NCI-H1105 treated with DMSO at 0.1 percent for 48 hours (cell line): ENCODE results near the gene CYB5R4.
"Not testable (repeated sequence)": the region's sequence is repeated elsewhere in the genome, so short reads cannot be mapped to it uniquely, and the experiment has no call there.

Source experiments
- DNase-seq: peaks from one replicate; lab custom pipeline; 2025; lab: John Stamatoyannopoulos, UW

The CYB5R4 gene

DNA sequence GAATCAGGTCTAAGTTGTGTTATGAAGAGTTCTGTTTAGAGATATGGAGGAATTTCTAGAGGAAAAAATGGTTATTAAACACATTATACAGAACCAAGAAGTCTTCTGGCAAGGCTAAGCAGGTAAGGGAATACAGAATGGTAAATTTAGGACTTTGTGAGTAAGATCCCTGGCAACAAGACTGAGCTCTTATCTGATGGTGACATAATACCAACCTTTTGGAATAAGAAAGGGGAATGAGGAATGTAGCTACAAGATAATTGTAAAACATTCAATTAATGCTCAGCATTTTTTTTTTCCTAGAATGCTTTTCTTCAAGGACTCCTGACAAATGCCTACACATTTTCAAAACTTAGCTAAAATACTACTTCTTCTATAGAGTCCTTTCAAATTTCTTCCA, 51.8 kb downstream of the CYB5R4 start:
- no peak for DNase-seq

DNA sequence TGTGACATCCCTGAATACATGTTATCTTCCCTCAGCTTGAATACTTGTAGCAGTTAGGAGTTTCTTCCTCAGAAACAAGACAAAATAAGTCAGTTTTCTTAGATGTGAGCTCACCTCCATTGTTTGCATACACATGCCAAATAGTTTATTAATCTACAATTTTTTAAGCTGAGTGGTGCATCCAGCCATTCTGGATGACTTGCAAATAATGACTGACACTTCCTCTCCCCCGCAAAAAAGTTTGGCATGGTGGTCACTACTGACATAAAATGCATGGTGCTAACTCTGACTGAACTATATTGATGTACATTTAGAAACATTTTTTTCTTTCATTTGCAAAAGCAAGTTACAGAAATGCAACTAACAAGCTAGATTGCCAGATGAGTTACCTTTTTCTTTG, 55.5 kb downstream of the CYB5R4 start:
- no peak for DNase-seq

DNA sequence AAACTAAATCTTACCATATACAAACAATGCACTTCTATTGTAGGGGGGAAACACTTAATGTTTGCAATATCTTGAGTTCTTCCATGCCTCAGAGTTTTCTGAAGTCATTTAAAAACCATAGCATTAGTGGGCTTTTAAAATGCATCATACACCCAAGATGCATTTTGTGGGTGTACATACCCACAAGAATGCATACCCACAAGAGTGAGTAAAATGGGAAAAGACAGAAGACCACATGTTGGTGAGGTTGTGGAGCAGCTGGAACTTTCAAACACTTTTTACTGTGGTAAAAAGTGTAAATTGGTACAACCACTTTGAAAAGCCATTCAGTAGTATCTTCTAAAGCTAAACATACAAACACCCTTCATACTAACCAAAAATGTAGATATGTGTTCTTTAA, 57.5 kb downstream of the CYB5R4 start:
- no peak for DNase-seq

GRCh38 chr6:83920017-83920416, 60.5 kb downstream of the CYB5R4 start:
- DNase-seq, result no peak

GRCh38 chr6:83921315-83921714, 61.8 kb downstream of the CYB5R4 start:
- no peak for DNase-seq

GRCh38 chr6:83927470-83927869, 68.0 kb downstream of the CYB5R4 start:
- no peak for DNase-seq

DNA sequence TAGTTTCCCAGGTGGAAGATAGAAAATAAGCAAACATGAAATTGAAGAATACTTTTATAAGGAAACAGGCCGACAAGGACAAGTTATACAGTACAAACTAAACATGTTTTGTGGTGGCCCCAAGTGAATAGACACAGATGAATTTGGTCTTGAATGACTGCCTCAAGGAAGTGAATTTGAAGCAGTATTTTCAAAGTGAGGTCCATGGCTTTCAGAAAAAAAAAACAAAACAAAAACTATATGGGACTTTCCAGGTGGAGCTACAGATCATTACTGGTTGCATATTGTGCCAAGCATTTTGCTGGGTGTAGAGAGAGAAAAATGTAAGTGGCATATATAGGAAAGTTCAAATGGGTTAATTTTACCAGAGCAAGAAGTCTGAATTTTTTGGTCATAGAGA, 68.8 kb downstream of the CYB5R4 start:
- no peak for DNase-seq

GRCh38 chr6:83946201-83946833, 86.8 kb downstream of the CYB5R4 start:
- DNase-seq, result not testable (repeated sequence)

DNA sequence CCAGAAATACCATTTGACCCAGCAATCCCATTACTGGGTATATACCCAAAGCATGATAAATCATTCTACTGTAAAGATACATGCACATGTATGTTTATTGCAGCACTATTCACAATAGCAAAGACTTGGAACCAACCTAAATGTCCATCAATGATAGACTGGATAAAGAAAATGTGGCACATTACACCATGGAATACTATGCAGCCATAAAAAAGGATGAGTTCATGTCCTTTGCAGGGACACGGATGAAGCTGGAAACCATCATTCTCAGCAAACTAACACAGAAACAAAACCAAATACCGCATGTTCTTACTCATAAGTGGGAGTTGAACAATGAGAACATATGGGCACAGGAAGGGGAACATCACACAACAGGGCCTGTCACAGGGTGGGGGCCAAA, 88.5 kb downstream of the CYB5R4 start:
- DNase-seq, result not testable (repeated sequence)

GRCh38 chr6:83948851-83949250, 89.4 kb downstream of the CYB5R4 start:
- no peak for DNase-seq

DNA sequence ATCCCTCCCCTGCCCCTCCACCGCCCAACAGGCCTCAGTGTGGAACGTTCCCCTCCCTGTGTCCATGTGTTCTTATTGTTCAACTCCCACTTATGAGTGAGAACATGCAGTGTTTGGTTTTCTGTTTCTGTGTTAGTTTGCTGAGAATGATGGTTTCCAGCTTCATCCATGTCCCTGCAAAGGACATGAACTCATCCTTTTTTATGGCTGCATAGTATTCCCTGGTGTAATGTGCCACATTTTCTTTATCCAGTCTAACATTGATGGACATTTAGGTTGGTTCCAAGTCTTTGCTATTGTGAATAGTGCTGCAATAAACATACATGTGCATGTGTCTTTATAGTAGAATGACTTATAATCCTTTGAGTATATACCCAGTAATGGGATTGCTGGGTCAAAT, 91.9 kb downstream of the CYB5R4 start:
- DNase-seq, result not testable (repeated sequence)

DNA sequence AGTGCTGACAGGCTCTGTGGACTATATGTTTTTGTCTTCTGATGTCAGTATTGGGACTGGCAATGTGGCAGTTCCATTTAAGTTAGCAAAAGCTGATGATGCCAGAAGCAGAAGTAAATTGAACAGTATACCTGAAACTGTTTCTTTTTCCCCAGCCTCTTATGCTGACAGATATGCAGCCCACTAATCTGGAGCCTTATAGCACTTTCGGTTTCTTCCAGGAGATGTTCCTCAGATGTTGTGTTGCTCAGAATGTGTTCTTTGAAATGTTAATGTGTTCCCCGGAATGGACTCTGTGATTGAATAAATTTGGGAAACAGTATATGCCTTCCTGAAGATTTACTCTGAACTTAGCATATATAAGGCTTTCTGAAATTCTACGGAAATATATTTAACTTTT, 93.3 kb downstream of the CYB5R4 start:
- no peak for DNase-seq

GRCh38 chr6:83954371-83954770, 94.9 kb downstream of the CYB5R4 start:
- no peak for DNase-seq

DNA sequence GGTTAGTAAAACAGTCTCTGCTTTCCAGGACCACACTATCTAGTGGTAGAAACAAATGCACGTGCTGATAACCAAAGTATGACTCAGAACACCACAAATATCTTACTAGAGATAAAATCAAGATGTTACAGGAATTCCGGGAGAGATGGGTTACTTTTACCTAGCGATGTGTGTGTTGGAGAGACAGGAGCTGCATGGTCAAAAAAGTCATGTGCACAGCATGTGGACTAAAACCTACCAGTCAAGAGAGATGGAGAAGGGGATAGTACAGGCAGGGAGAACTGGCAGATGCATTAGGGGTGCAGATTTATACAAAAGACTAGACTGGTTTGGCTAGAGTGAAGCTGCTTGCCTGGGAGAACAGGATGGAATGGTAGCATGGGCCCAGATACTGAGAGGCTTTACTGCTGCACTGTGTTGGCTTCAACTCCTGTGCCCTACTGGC, 98.8 kb downstream of the CYB5R4 start:
- DNase-seq, result no peak

- no peak for DNase-seq
These were observed 101.2 kb downstream of the CYB5R4 start for GRCh38 chr6:83960664-83961063.

DNA sequence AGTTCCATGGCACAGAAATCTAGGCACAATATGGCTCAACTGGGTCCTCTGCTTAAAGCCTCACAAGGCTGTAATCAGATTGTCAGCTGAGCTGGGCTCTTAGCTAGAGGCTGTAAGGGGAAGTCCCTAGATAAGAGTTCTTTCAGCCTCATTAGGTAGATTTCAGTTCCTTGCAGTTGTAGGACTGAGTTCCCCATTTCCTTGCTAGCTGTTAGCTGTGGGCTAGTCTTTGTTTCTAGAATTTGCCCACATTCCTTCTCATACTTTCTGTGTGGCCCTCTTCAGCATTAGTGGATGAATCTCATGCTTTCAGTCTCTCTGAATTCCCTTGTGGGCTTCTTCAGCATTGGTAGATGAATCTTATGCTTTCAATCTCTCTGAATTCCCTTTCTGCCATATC, 103.1 kb downstream of the CYB5R4 start:
- DNase-seq, result no peak

DNA sequence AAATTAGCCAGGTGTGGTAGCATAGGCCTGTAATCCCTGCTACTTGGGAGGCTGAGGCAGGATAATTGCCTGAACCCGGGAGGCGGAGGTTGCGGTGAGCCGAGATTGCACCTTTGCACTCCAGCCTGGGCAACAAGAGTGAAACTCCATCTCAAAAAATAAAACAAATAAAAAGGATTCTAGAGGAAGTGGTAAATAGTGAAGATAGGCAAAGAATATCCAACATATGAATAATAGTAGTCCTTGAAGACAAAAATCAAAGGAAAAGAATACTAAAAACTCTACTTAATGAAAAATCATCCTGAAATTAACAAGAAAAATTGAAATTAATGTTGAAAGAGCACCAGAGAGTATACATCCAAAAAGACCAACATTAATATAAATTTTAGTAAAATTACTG, 107.0 kb downstream of the CYB5R4 start:
- DNase-seq, result no peak

DNA sequence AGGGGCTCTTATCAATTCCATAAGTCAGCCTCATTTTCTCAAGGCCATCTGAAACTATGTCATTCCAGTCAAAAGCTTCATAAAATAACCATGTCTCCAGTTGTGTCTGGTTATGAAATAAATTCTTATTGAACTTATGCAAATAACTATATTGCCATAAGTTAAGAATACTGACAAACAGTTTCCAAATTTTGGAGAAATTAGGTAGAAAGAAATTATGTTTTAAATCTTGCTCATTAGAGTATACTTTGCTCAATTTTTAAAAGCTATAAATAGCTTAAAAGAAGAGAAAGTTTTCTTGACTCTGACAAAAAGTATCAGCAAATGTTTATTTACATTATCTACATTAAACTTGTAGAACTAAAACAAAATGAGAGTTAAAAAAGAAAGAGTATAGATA, 111.1 kb downstream of the CYB5R4 start:
- no peak for DNase-seq

DNA sequence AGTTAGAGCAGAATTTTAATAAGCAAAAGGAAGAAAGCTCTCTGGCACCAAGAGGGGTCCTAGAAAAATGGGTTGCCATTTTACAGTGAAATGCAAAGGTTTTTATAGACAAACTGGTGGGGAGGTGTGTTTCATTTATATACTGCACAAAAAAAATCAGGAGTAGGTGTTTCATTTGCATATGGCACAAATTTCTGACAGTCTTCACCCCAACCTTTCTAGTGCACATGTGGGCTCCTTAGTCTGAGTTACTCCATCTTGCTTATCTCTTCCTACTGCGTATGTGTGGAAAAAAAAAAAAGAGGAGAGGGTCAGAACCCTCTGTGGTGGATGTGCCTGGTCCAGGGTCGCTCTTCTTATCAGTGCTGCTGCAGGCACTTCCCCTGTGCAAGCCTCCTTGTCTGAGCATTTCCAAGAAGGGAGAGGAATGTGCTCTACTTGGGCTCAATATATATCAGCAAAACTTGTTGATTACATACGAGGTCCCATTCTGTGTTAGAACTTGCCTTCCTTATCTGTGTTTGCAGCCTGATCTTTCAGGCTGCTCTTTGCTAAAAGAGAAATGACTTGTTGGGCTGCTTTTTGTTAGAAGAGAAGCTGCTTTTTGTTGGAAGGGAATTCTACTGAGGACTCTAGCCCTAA, 115.0 kb downstream of the CYB5R4 start:
- no peak for DNase-seq

GRCh38 chr6:83976037-83976755, 116.7 kb downstream of the CYB5R4 start:
- no peak for DNase-seq

- no peak for DNase-seq
These were observed 117.4 kb downstream of the CYB5R4 start for GRCh38 chr6:83976871-83977270.

DNA sequence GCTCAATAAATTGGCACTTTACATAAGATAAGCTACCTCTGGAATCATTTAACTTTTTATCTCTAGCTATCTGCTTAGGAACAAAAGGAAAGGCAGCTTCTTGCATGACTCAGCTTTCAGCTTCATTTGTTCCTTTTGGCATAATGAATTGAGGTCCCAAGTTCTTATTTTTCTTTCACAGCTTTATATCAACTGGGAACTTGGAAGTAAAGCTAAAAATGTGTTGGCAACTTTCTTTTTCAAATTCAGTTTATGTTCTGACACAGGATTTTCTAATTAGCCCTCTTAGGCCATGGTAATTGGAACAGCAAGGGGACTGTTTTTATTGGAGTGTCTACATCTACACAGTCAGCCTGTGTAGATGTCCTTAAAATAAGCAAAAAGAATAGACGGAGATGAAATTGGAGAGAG, 118.8 kb downstream of the CYB5R4 start:
- DNase-seq, result no peak

GRCh38 chr6:83978997-83979396, 119.5 kb downstream of the CYB5R4 start:
- no peak for DNase-seq
